GM18517 (cell line): ENCODE measurements around the gene CDK10.

ENCODE experiments used
- ATAC-seq: cut with Tn5 transposase; IDR thresholded peaks from one replicate; pipeline ENCODE4 v1.9.1; 2021; ENCODE audit warnings: mild to moderate bottlenecking, moderate library complexity; ENCODE audit not compliant: unreplicated experiment

Gene CDK10

GRCh38 chr16:89732142-89732917, 45.8 kb downstream of the CDK10 start:
- no peak for ATAC-seq

- ATAC-seq: no peak
These were observed 46.4 kb downstream of the CDK10 start for GRCh38 chr16:89732918-89733242.

GRCh38 chr16:89733322-89733721, 46.8 kb downstream of the CDK10 start:
- no peak for ATAC-seq

GRCh38 chr16:89733792-89734191, 47.3 kb downstream of the CDK10 start:
- ATAC-seq: no peak

GRCh38 chr16:89736554-89736953, 50.1 kb downstream of the CDK10 start:
- ATAC-seq: no peak

- ATAC-seq: no peak
These were observed 51.0 kb downstream of the CDK10 start for GRCh38 chr16:89737341-89738071.

GRCh38 chr16:89738072-89738377, 51.5 kb downstream of the CDK10 start:
- ATAC-seq: no peak

GRCh38 chr16:89738538-89739317, 52.2 kb downstream of the CDK10 start:
- no peak for ATAC-seq

GRCh38 chr16:89739383-89739782, 52.9 kb downstream of the CDK10 start:
- ATAC-seq: no peak

- ATAC-seq: no peak
These were observed 55.0 kb downstream of the CDK10 start for GRCh38 chr16:89741342-89742014.

- ATAC-seq: no peak
These were observed 56.5 kb downstream of the CDK10 start for GRCh38 chr16:89742948-89743347.

GRCh38 chr16:89744813-89745212, 58.3 kb downstream of the CDK10 start:
- no peak for ATAC-seq
